GM19455 (cell line): Measurements from ENCODE around the gene SLC44A3.

Experiments
- ATAC-seq: cut with Tn5 transposase; IDR thresholded peaks from one replicate; pipeline ENCODE4 v1.9.1; 2021; ENCODE audit not compliant: unreplicated experiment

The SLC44A3 gene

GRCh38 chr1:94872771-94873495 is 52.8 kb downstream of the SLC44A3 start:
- ATAC-seq = no peak

DNA sequence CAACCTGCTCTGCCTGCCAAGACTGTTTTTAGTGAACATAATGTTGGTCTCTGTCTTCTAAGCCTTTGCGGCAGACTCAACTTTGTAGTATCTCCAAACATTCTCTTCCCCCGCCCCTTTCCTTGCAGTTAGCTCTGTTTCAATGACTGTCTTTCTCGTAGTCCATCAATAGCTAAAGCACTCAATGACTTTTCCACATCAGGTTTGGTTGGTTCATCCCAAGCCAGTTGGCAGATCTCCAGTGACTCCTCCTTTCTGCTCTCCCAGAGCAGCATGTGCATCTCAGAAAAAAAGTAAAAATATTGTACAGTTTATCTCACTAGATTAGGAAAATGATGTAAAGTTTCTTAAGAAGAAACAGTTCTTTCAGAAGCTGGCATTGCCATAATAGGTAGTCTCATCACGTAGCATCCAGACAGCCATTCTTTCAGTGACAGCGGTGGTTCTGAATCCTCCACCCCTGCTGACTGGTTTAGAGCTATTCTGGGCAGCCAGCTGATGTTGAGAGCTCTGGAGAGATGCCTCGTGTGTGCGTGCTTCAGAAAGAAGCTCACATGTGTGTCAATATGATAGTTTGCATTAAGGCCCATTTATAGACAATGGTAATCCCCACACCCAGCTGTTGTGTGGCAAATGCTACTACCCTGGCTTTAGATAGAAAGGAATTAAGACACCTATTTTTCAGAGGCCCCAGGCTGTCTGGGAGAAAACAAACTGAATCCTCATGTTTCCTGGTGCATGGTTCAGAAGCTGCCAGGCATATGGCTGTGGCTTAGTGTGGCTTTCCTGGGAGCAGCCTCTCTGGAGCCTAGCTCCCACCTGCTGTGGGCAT is 53.6 kb downstream of the SLC44A3 start:
- ATAC-seq = no peak

DNA sequence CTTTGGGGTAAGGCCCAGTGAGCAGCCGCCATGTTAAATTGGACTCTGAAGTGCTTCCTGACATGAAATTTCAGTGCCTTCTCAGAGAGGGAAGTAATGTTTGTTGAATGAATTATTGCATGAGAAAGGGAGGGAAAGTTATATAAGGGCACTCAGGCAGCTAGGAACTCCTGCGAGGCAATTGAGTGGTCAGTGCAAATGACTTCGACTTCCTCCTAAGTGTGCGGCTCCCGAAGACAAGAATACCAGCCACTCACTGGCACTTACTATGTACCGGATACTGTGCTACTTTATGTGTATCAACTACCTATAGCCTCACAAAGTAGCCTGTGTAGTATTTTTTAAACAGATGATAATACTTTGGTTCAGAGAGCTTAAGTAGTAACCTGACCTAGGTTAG is 54.3 kb downstream of the SLC44A3 start:
- no peak for ATAC-seq

- ATAC-seq = no peak
These were observed 55.6 kb downstream of the SLC44A3 start for GRCh38 chr1:94875794-94876193.

DNA sequence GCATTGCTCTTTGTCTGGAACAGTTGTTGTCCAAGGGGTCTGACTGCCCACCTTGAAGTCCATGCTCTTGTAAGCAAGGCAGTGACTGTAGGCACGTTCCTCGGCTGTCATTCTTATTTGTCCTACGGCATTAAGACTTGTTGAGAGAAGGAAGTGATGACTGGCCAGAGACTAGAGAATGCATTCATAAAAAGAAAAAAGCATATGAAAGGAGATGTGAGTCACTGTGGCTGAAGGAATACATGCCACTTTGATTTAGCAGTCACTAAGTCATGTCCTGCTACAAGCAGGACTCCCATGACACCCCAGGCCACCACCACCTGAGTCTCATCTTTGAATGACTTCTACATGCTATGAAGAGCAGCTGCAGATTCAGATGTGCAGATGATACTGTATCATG is 56.2 kb downstream of the SLC44A3 start:
- no peak for ATAC-seq

DNA sequence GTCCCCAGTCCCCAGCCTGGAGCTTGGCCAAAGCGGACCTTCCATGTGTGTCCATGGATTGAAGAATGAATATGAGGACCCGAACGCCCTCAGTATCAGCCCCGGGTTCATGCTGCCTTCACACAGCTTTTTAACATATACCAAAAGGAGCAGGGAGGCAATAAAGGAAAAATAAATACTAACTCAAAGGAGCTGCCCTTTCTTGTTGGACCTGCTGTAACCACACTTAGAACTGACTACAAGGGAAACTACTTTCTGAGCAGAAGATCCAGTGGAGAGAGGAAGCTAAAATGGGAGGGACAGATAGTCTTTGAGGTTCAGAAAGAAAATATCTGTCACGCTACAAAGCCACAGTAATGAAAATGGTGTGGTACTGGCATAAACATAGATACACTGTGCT is 58.2 kb downstream of the SLC44A3 start:
- ATAC-seq = no peak

- ATAC-seq = no peak
These were observed 63.5 kb downstream of the SLC44A3 start for GRCh38 chr1:94883691-94884090.

- ATAC-seq = no peak
These were observed 63.9 kb downstream of the SLC44A3 start for GRCh38 chr1:94884106-94884505.

DNA sequence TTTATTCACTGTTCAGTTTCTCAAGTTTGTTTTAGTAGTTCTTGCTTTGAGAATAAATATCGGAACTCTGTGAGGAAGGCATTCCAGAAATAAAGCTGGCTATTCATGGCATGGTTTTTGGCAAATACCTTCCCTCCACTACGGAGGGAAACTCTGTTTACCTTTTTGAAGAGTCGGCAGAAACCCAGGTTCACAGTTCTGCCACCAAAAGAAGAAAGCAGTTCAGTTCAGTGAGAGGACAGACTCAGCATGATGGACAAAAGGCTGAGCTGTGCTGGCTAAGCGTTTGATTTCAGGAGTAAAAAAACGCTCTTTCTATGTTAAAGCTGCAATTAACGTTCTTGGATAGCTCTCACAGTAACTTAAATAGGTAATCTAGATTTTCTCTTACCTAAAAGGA is 64.3 kb downstream of the SLC44A3 start:
- ATAC-seq = no peak

GRCh38 chr1:94886361-94886760 is 66.2 kb downstream of the SLC44A3 start:
- no peak for ATAC-seq

GRCh38 chr1:94887106-94887505 is 66.9 kb downstream of the SLC44A3 start:
- ATAC-seq = no peak

DNA sequence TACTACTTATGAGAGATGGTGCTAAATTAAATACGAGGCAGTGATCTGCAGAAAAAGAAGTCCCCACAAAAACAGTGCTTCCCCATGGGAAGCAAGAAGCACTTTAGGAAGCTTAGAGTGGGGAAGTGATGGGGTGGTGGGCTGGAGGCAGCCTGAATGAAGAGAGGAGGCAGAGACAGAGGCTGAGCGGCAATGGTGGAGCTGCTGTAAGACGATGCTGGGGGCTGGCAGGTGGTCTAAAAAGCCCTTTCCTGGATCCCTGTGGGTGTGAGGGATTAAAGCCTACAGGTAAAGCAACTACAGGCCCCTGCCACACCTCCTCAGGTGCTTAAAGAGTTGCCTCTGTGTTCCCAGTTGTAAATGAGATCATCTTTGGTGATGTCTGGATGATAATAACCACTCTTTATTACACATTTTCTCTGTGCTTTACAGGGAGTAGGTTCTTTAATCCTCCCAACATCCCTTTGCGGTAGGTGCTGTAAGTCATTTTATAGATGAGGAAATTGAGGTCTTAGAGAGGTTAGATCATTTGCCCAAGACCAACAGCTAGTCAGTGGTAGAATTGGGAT is 67.5 kb downstream of the SLC44A3 start:
- ATAC-seq = no peak

DNA sequence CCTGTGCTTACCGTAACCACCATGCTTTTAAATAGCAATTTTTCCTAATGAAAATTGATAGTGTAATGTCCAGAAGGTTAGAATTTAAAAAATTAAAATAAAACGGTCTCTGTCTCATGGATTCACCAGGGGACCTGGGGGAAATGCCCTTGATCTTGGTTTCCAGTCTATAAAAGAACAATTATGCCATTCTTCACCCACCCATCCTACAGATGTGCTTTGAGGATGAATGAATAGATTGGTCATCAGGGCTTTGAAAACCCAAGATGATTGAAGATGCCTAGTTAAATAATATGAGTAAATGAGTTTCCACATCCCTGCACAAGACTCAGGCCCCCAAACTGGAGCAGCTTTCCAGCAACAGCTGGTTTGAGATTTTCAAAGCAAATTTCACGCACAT is 68.0 kb downstream of the SLC44A3 start:
- ATAC-seq = no peak

DNA sequence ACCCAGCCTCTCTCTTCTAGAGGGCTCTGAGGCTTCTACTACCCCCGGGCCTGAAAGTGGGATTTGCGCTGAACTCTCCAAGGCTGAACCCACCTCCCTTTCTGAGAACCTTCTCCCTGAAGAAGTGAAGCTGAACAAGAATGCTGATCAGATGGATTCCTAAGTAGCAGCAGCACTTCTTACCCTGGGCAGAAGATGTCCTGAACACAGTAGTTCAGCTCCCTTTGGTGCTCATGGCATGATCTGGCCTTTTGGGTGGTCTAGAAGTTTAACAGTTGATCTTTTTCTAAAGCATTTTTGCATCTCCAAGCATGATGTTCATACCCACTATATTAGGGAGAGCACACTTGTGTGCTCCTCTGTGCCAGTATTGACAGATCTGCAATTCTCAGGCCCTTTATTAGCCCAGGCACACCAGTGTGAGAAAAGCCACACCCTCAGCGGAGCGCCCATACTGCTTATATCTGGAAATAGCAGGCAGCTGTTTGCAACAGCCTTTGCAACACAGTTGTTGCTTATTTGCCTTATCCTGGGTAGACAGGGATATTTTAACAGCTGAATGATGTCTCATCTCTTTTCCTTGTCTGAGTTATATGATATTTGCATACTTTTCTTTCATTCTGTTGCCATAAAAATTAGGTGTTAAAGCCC is 72.6 kb downstream of the SLC44A3 start:
- ATAC-seq = no peak

DNA sequence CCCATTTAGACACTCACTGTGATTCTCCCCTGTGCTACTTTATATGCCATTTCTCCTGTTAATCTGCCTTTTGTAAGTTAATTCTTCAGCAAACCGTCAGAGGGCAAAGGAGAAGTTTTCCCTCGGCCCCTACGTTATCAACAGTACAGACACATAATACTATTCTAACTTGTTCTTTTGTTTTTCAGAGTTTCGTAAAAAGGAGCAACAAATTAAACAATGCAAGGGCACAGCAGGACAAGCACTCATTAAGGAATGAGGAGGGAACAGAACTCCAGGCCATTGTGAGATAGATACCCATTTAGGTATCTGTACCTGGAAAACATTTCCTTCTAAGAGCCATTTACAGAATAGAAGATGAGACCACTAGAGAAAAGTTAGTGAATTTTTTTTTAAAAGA is 74.5 kb downstream of the SLC44A3 start:
- ATAC-seq = no peak

- no peak for ATAC-seq
These were observed 75.4 kb downstream of the SLC44A3 start for GRCh38 chr1:94895518-94895917.

- no peak for ATAC-seq
These were observed 78.6 kb downstream of the SLC44A3 start for GRCh38 chr1:94898491-94899385.

- no peak for ATAC-seq
These were observed 79.6 kb downstream of the SLC44A3 start for GRCh38 chr1:94899756-94900155.

- no peak for ATAC-seq
These were observed 81.7 kb downstream of the SLC44A3 start for GRCh38 chr1:94901841-94902240.

- ATAC-seq = no peak
These were observed 83.3 kb downstream of the SLC44A3 start for GRCh38 chr1:94903280-94904009.
